IPS-18c (cell line): Measurements from ENCODE around the gene NUP188.

Experiments
- H3K4me3 ChIP-seq: 2 replicates; pipeline ENCODE4 v1.7.0; 2013; ENCODE audit warnings: low read depth, mild to moderate bottlenecking, low read length, moderate library complexity; ENCODE audit not compliant: insufficient read depth
- H3K9me3 ChIP-seq: one replicate; pipeline ENCODE4 v1.6.1; 2013; ENCODE audit warnings: mild to moderate bottlenecking, low read length, moderate library complexity; ENCODE audit not compliant: control insufficient read depth, insufficient read depth

Gene NUP188

GRCh38 chr9:128911529-128912035, 35.9 kb upstream of the NUP188 start:
- no peak overlapping the region for H3K4me3 ChIP-seq

DNA sequence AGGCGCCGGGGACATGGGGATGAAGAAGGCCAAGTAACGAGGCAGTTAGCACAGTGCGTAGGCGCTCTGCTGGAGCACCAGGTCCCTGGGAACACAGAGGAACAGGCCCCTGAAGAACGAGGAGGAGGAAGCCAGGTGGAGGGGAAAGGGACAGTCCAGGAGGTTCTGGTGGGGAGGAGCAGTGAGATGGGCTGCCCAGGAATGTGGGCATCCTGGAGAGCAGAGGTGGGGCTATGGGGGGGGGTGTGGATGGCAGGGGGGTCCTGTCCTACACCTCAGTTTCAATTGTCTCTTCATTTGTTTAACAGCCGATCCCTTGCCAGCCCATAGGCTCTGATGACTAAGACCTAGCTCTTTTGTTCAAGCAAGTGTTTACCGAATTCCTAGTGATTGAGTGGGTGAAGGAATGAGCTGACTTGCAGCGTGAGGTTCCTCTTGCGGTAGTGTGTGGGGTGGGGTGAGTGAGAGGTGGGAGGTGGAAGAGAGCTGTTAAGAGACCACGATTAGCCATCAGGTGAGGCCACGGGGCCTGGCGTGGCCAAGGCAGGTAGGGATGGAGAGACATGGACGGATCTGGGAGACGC, 35.1 kb upstream of the NUP188 start:
- Histone ChIP-seq H3K4me3 (peak overlapping the region; percentile 15; the same call in 1 of the 2 replicates), H3K9me3 (no peaks in the 10 kb centered on the region)

More at GRCh38 chr9:128911529-128912035, 35.9 kb upstream of the NUP188 start:
- no peaks in the 10 kb centered on the region for H3K9me3 ChIP-seq

- Histone ChIP-seq H3K4me3 (no peak overlapping the region), H3K9me3 (no peaks in the 10 kb centered on the region)
Observed at GRCh38 chr9:128913048-128913900, 34.2 kb upstream of the NUP188 start.

DNA sequence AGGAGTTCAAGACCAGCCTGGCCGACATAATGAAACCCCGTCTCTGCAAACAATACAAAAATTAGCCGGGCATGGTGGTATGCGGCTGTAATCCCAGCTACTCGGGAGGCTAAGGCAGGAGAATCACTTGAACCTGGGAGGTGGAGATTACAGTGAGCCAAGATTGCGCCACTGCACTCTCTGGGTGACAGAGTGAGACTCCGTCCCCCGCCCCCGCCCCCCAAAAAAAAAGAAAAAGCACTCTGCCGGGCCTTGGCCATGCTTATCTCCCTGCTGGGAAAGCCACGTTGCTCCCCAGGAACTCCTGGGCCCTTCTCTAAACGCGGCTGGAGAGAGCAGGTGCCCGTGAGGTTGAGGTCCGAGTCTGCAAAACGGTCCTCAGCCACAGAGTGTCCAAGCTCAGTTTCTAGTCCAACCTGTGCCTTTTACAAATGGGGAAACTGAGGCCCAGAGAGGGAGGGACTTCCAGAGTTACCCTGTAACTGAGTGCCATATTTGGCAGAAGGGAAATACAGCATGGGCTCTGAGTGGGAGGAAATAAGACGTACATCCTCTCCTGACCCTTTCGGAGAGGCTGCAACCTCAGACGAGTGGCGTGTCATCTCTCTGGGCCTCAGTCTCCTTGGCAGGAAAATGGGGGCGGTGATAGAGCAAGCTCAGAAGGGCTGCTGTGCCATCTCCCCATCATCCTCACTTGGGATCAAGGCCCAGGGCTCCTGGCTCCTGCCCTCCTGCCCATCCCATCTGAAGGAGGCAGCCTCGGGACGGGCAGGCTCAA, 33.3 kb upstream of the NUP188 start:
- Histone ChIP-seq H3K9me3 (no peaks in the 10 kb centered on the region), H3K4me3 (no peak overlapping the region)

- Histone ChIP-seq H3K4me3 (no peak overlapping the region), H3K9me3 (no peaks in the 10 kb centered on the region)
Observed at GRCh38 chr9:128916204-128916603, 31.3 kb upstream of the NUP188 start.

DNA sequence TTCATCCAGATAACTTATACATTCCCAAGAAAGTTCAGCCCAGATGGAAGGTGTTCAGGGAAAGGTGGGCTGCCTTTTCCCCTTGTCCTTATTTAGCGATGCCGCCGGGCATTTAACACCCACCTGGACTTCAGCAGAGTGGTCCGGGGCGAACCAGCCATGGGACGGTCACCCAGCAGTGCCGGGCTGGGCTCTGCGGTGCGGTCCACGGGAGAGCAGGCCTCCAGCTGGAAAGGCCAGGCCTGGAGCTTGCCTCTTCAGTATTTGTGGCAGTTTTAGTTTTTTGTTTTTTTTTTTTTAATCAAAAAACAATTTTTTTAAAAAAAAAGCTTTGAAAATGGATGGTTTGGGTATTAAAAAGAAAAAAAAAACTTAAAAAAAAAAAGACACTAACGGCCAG, 30.8 kb upstream of the NUP188 start:
- H3K4me3 ChIP-seq, result no peak overlapping the region
- no peaks in the 10 kb centered on the region for H3K9me3 ChIP-seq

DNA sequence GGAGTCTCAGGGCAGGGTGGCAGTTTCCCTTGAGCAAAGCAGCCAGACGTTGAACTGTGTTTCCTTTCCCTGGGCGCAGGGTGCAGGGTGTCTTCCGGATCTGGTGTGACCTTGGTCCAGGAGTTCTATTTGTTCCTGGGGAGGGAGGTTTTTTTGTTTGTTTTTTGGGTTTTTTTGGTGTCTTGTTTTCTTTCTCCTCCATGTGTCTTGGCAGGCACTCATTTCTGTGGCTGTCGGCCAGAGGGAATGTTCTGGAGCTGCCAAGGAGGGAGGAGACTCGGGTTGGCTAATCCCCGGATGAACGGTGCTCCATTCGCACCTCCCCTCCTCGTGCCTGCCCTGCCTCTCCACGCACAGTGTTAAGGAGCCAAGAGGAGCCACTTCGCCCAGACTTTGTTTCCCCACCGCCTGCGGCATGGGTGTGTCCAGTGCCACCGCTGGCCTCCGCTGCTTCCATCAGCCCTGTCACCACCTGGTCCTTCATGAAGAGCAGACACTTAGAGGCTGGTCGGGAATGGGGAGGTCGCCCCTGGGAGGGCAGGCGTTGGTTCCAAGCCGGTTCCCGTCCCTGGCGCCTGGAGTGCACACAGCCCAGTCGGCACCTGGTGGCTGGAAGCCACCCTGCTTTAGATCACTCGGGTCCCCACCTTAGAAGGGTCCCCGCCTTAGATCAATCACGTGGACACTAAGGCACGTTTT, 30.2 kb upstream of the NUP188 start:
- Histone ChIP-seq H3K9me3 (no peaks in the 10 kb centered on the region), H3K4me3 (no peak overlapping the region)

GRCh38 chr9:128918921-128919320, 28.6 kb upstream of the NUP188 start:
- Histone ChIP-seq H3K9me3 (no peaks in the 10 kb centered on the region), H3K4me3 (no peak overlapping the region)

DNA sequence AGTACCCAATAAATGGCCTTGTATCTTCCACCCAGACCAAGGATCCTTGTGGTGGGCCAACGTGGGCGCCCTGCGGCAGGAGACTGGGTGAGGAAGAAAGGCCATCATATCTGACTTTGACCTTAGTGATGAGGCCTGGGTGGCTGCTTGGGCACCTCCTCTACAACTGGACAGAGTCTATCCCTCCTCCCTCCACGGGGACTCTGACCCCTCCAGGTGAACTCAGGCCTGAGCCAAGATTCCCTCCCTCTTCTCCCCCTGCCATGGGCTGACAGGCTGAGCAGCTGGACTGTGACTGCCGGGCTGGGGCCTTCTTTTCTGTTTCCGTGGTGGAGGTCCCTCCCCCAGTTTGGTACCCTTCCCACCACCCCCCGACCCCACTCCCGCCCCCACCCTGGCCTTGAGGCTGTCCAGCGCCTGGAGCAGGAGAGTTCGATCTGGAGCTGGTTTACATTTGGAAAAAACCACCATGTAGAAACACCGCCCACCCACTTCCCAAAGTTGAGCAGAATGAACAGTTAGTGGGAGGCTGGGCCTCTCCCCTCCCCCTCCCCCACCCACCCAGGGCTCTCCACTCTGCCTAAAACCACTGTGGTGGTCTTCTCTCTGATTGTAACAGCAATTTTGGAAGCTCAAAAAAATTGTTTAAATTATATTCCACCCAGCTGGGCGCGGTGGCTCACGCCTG, 28.0 kb upstream of the NUP188 start:
- Histone ChIP-seq H3K4me3 (no peak overlapping the region), H3K9me3 (no peaks in the 10 kb centered on the region)

DNA sequence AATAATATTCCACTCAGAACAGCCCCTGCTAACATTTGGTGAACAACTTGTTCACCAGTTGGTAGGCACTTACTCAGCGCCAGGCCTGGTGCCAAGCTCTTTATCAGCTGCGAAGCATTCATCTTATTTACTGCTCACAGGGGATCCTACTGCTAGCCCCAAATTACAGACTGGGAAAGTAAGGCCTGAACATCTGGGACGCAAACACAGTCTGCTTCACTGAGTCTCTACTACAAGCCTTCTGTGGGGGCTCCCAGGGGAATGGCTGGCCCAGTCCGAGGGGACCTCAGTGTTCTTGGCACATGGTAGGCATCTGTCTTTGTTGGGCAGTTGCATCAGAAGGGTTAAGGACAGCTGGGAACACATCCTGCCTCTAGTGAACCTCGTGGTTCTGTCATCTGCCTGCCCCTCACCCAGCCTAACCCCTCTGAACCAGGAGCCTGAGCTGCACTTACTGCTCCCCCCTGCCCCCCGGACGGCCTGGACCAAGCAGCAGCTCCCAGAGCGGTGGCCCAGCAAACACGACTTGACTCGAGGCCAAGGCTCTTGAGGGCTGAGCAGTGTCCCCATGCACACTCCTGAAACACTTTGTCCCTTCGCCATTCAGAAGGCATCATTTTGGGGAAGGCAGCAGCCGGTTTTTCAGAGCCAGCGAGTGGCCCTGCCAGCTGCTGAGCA, 27.0 kb upstream of the NUP188 start, which contains the start of gene PHYHD1:
Gene PHYHD1 (plus strand): TSS at position 602 of the 678 bp plus-strand sequence. CDS start 1,342 bp downstream, outside the sequence.
- H3K9me3 ChIP-seq, result no peaks in the 10 kb centered on the region
- peak within 1 kb of the TSS; percentile 75; the same call in 1 of the 2 replicates for H3K4me3 ChIP-seq

- peak overlapping the region; percentile 75 for H3K4me3 ChIP-seq
- no peaks in the 10 kb centered on the region for H3K9me3 ChIP-seq
Observed at GRCh38 chr9:128921881-128922763, 25.4 kb upstream of the NUP188 start.

- H3K9me3 ChIP-seq, result no peaks in the 10 kb centered on the region
- H3K4me3 ChIP-seq, result no peak overlapping the region
Observed at GRCh38 chr9:128923493-128923883, 24.0 kb upstream of the NUP188 start.

DNA sequence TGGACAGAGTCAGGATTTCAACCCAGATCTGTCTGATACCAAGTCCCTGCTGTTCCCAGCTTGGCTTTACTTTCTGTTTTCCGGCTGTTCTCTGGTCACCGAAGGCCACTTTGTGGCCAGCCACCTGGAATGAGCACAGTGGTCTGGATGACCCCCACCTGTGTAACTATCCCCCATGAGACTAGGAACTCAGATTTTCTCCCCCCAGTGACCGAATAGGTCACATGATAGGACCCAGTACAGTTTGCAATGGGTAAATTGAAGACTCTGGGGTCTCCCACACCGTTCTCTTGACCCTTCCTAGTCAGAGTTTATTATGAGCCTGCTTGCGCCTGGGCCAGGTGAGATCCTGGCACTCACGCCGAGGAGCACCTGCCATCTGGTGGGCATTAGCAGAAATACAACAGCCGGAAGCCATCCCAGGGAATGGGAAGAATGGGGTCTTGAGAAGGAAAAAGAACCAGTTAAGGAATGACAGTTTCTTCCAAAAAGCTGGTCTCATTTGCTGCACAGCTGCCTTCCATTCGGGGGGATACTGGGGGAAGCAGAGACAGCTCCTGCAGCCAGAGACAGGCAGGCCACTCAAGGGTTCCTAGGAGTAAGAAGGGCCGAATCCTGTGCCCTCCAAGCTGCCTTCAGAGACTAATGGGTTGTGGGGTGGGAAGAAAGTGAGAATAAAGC, 19.6 kb upstream of the NUP188 start:
- H3K9me3 ChIP-seq, result no peaks in the 10 kb centered on the region
- no peak overlapping the region for H3K4me3 ChIP-seq

- Histone ChIP-seq H3K4me3 (no peak overlapping the region), H3K9me3 (no peaks in the 10 kb centered on the region)
Observed at GRCh38 chr9:128928624-128929023, 18.9 kb upstream of the NUP188 start.

- Histone ChIP-seq H3K9me3 (no peaks in the 10 kb centered on the region), H3K4me3 (no peak overlapping the region)
Observed at GRCh38 chr9:128929560-128929959, 17.9 kb upstream of the NUP188 start.
